Neural cell (in vitro differentiated cells): ENCODE results near the gene OMG.

Experiments
- CTCF ChIP-seq: fragments of 450-650 bp; IDR thresholded peaks from 2 replicates; pipeline ENCODE4 v1.5.1; 2014; ENCODE audit warnings: antibody characterized with exemption, mild to moderate bottlenecking, moderate library complexity; ENCODE audit not compliant: poor library complexity, severe bottlenecking
- POLR2AphosphoS5 ChIP-seq: IDR thresholded peaks from 2 replicates; pipeline ENCODE4 v1.6.1; 2012

GRCh38 chr17:31249835-31250141, 47.3 kb downstream of the OMG start:
- TF ChIP-seq POLR2AphosphoS5, result no peak
- no peak for TF ChIP-seq CTCF
